ENCODE data around the gene ZDHHC1.
"Not testable (repeated sequence)": the region's sequence is repeated elsewhere in the genome, so short reads cannot be mapped to it uniquely, and the experiment has no call there.

Gene ZDHHC1

GRCh38 chr16:67364600-67365235, 51.6 kb downstream of the ZDHHC1 start:
- DNase-seq (ENCODE audit: low spot score in 2 of 2), result no peak
- Mint-ChIP-seq H3K4me3 (no peak overlapping the region), H3K27me3 (no peaks in the 10 kb centered on the region), H3K4me1 (peaks cover 5% of the 10 kb centered on the region), H3K27ac (ENCODE audit: low read depth) (no peak overlapping the region), H3K9me3 (no peaks in the 10 kb centered on the region), H3K36me3 (ENCODE audit: insufficient read depth) (peaks cover 3% of the 10 kb centered on the region)
- ATAC-seq (replicated peaks; ENCODE audit: extremely low read depth, poor library complexity, severe bottlenecking), result no peak

GRCh38 chr16:67361038-67361437, 55.2 kb downstream of the ZDHHC1 start:
- Mint-ChIP-seq H3K4me3 (no peak overlapping the region), H3K4me1 (peaks cover 5% of the 10 kb centered on the region), H3K9me3 (no peaks in the 10 kb centered on the region), H3K27ac (ENCODE audit: low read depth) (no peak overlapping the region), H3K36me3 (ENCODE audit: insufficient read depth) (peaks cover 3% of the 10 kb centered on the region), H3K27me3 (peaks cover 5% of the 10 kb centered on the region)
- no peak for ATAC-seq (replicated peaks; ENCODE audit: extremely low read depth, poor library complexity, severe bottlenecking)
- no peak for DNase-seq (ENCODE audit: low spot score in 2 of 2)

GRCh38 chr16:67359540-67360269, 56.6 kb downstream of the ZDHHC1 start:
- H3K27me3 Mint-ChIP-seq, result peaks cover 12% of the 10 kb centered on the region
- H3K9me3 Mint-ChIP-seq; DNase-seq (ENCODE audit: low spot score in 2 of 2); H3K4me3 Mint-ChIP-seq; H3K27ac Mint-ChIP-seq (ENCODE audit: low read depth); H3K4me1 Mint-ChIP-seq; H3K36me3 Mint-ChIP-seq (ENCODE audit: insufficient read depth); ATAC-seq (replicated peaks; ENCODE audit: extremely low read depth, poor library complexity, severe bottlenecking): not testable (repeated sequence)

- Mint-ChIP-seq H3K4me1 (no peaks in the 10 kb centered on the region), H3K4me3 (no peak overlapping the region), H3K9me3 (no peaks in the 10 kb centered on the region), H3K27ac (ENCODE audit: low read depth) (no peak overlapping the region), H3K36me3 (ENCODE audit: insufficient read depth) (peaks cover 3% of the 10 kb centered on the region), H3K27me3 (peaks cover 12% of the 10 kb centered on the region)
- DNase-seq (ENCODE audit: low spot score in 2 of 2) (no peak), ATAC-seq (replicated peaks; ENCODE audit: extremely low read depth, poor library complexity, severe bottlenecking) (no peak)
Observed at GRCh38 chr16:67357561-67357960, 58.7 kb downstream of the ZDHHC1 start.

- ATAC-seq (replicated peaks; ENCODE audit: extremely low read depth, poor library complexity, severe bottlenecking) (no peak), DNase-seq (ENCODE audit: low spot score in 2 of 2) (no peak)
- Mint-ChIP-seq H3K27me3 (peaks cover 12% of the 10 kb centered on the region), H3K4me3 (no peak overlapping the region), H3K4me1 (no peaks in the 10 kb centered on the region), H3K36me3 (ENCODE audit: insufficient read depth) (peaks cover 3% of the 10 kb centered on the region), H3K9me3 (no peaks in the 10 kb centered on the region), H3K27ac (ENCODE audit: low read depth) (no peak overlapping the region)
Observed at GRCh38 chr16:67356396-67356795, 59.9 kb downstream of the ZDHHC1 start.

- H3K9me3 Mint-ChIP-seq; H3K4me3 Mint-ChIP-seq; ATAC-seq (replicated peaks; ENCODE audit: extremely low read depth, poor library complexity, severe bottlenecking); DNase-seq (ENCODE audit: low spot score in 2 of 2); H3K36me3 Mint-ChIP-seq (ENCODE audit: insufficient read depth); H3K27ac Mint-ChIP-seq (ENCODE audit: low read depth); H3K4me1 Mint-ChIP-seq: not testable (repeated sequence)
- H3K27me3 Mint-ChIP-seq, result peaks cover 12% of the 10 kb centered on the region
Observed at GRCh38 chr16:67352463-67352862, 63.8 kb downstream of the ZDHHC1 start.

GRCh38 chr16:67350324-67350723, 66.0 kb downstream of the ZDHHC1 start:
- ATAC-seq (replicated peaks; ENCODE audit: extremely low read depth, poor library complexity, severe bottlenecking), result no peak
- Mint-ChIP-seq H3K9me3 (no peaks in the 10 kb centered on the region), H3K27ac (ENCODE audit: low read depth) (no peak overlapping the region), H3K36me3 (ENCODE audit: insufficient read depth) (no peaks in the 10 kb centered on the region), H3K4me3 (no peak overlapping the region), H3K4me1 (no peaks in the 10 kb centered on the region), H3K27me3 (peaks cover under 1% of the 10 kb centered on the region)
- DNase-seq (ENCODE audit: low spot score in 2 of 2), result no peak

- Mint-ChIP-seq H3K4me1 (no peaks in the 10 kb centered on the region), H3K27ac (ENCODE audit: low read depth) (no peak overlapping the region), H3K4me3 (no peak overlapping the region), H3K9me3 (no peaks in the 10 kb centered on the region), H3K27me3 (no peaks in the 10 kb centered on the region), H3K36me3 (ENCODE audit: insufficient read depth) (no peaks in the 10 kb centered on the region)
- DNase-seq (ENCODE audit: low spot score in 2 of 2) (no peak), ATAC-seq (replicated peaks; ENCODE audit: extremely low read depth, poor library complexity, severe bottlenecking) (peak; percentile 56)
Observed at GRCh38 chr16:67349172-67349571, 67.1 kb downstream of the ZDHHC1 start.

- Mint-ChIP-seq H3K9me3 (no peaks in the 10 kb centered on the region), H3K4me3 (no peak overlapping the region), H3K27ac (ENCODE audit: low read depth) (no peak overlapping the region), H3K36me3 (ENCODE audit: insufficient read depth) (peaks cover 2% of the 10 kb centered on the region), H3K27me3 (no peaks in the 10 kb centered on the region), H3K4me1 (no peaks in the 10 kb centered on the region)
- DNase-seq (ENCODE audit: low spot score in 2 of 2) (no peak), ATAC-seq (replicated peaks; ENCODE audit: extremely low read depth, poor library complexity, severe bottlenecking) (no peak)
Observed at GRCh38 chr16:67346341-67346740, 69.9 kb downstream of the ZDHHC1 start.

GRCh38 chr16:67345401-67345800, 70.9 kb downstream of the ZDHHC1 start:
- Mint-ChIP-seq H3K36me3 (ENCODE audit: insufficient read depth) (peaks cover 2% of the 10 kb centered on the region), H3K27ac (ENCODE audit: low read depth) (no peak overlapping the region), H3K4me3 (no peak overlapping the region), H3K27me3 (no peaks in the 10 kb centered on the region), H3K9me3 (no peaks in the 10 kb centered on the region), H3K4me1 (no peaks in the 10 kb centered on the region)
- no peak for ATAC-seq (replicated peaks; ENCODE audit: extremely low read depth, poor library complexity, severe bottlenecking)
- no peak for DNase-seq (ENCODE audit: low spot score in 2 of 2)

Data from central memory CD8-positive, alpha-beta T cell (primary cell).